Lung (tissue), 16 donors: ENCODE results near the gene FBRS. TPM values are rescaled to one million over a fixed set of nuclear protein-coding genes. Genes with fewer than 3 reads are reported as not detected.

ENCODE experiments used
- ATAC-seq: fragments of 200-7000 bp; cut with Tn5 transposase; one replicate; pipeline ENCODE4 v1.9.1; 2020; ENCODE audit warnings: moderate number of reproducible peaks; ENCODE audit not compliant: insufficient read depth, low FRiP score
- DNase-seq, 3 donors: peaks; one replicate each; pipeline ENCODE4 v3.0.0-alpha.2; 2013 to 2017
- H3K27ac ChIP-seq, 2 donors: one replicate each; pipeline ENCODE4 v1.5.1; 2013; ENCODE audit warnings: mild to moderate bottlenecking in 2 of 2, moderate library complexity in 2 of 2, control low read depth in 1 of 2, inconsistent platforms in 1 of 2, low read depth in 1 of 2, low read length in 1 of 2
- H3K27me3 ChIP-seq, 3 donors: one replicate each; pipeline ENCODE4 v1.5.1; 2013; ENCODE audit warnings: low read length in 2 of 3; ENCODE audit not compliant: control insufficient read depth in 3 of 3, insufficient read depth in 3 of 3
- H3K36me3 ChIP-seq, 4 donors: one replicate each; pipeline ENCODE4 v1.5.1; 2013; ENCODE audit warnings: low read length in 4 of 4, mild to moderate bottlenecking in 1 of 4, moderate library complexity in 1 of 4; ENCODE audit not compliant: control insufficient read depth in 4 of 4, insufficient read depth in 4 of 4
- H3K4me1 ChIP-seq, 5 donors: one replicate each; pipeline ENCODE4 v1.5.1; 2013; ENCODE audit warnings: low read length in 5 of 5, mild to moderate bottlenecking in 2 of 5, moderate library complexity in 1 of 5; ENCODE audit not compliant: control insufficient read depth in 5 of 5, insufficient read depth in 5 of 5
- H3K4me3 ChIP-seq: one replicate; pipeline ENCODE4 v1.5.1; 2013; ENCODE audit warnings: mild to moderate bottlenecking, control low read depth, moderate library complexity
- H3K9ac ChIP-seq, 2 donors: one replicate each; pipeline ENCODE4 v1.5.1; 2013; ENCODE audit warnings: low read length in 2 of 2, control low read depth in 1 of 2; ENCODE audit not compliant: insufficient read depth in 1 of 2
- H3K9me3 ChIP-seq, 4 donors: one replicate each; pipeline ENCODE4 v1.5.1; 2013; ENCODE audit warnings: low read length in 3 of 4, mild to moderate bottlenecking in 1 of 4, moderate library complexity in 1 of 4; ENCODE audit not compliant: control insufficient read depth in 4 of 4, insufficient read depth in 3 of 4
- CTCF ChIP-seq: IDR thresholded peaks from 2 replicates; pipeline ENCODE4 v1.5.1; 2012; ENCODE audit warnings: mild to moderate bottlenecking; ENCODE audit errors: control extremely low read depth, extremely low read depth
- WGBS, 2 donors: extraction: QIAGEN DNeasy Blood & Tissue Kit; methylation state at CpG; one replicate each; pipeline ENCODE4 v1.1.7; 2013; 5-methylcytosine and 5-hydroxymethylcytosine counted together
- long read RNA-seq, 5 donors: transcript quantifications; one replicate each; lab custom pipeline, GENCODE V29; 2026
- polyA plus RNA-seq, 2 donors: library from polyadenylated mRNA; stranded (reverse); fragments of 200-250 nt; gene quantifications; one replicate each; pipeline ENCODE4 v1.2.1, GENCODE V29; 2013
- total RNA-seq, 2 donors: library from RNA; depleted of rRNA in 1 of 2; stranded (reverse); fragments of >200 nt in 1 of 2; gene quantifications; one replicate each; pipeline ENCODE4 v1.2.1, GENCODE V29; 2014 to 2021
- donor health status: control.
- donor health status: control.
- donor health status: Bipolar disorder and iron deficiency.
- donor health status: healthy.
- donor health status: DM: yes; HTN: yes; CAD: no.

FBRS gene
- total RNA-seq = 10 to 100 TPM; 32.1 to 80.8 TPM
- 10 to 100 TPM; 55.4 to 55.7 TPM for polyA plus RNA-seq
- long read RNA-seq, donor 1, partial matches to known transcripts = 7 of 15 reads
- long read RNA-seq, donor 1, other reads (novel, unspliced or antisense) = 0 of 15 reads
- long read RNA-seq, donor 2, partial matches to known transcripts = 0 of 5 reads
- long read RNA-seq, donor 2, other reads (novel, unspliced or antisense) = 0 of 5 reads
- long read RNA-seq, donor 3, partial matches to known transcripts = 0 of 8 reads
- long read RNA-seq, donor 3, other reads (novel, unspliced or antisense) = 0 of 8 reads
- long read RNA-seq, donor 4, partial matches to known transcripts = 15 of 20 reads
- long read RNA-seq, donor 4, other reads (novel, unspliced or antisense) = 0 of 20 reads
- long read RNA-seq, donor 5, transcript FBRS-203 (2 exons, 554 nt) = major isoform, 6 of 10 reads
- long read RNA-seq, donor 5, partial matches to known transcripts = 0 of 10 reads
- long read RNA-seq, donor 5, other reads (novel, unspliced or antisense) = 0 of 10 reads

GRCh38 chr16:30657866-30658730, at the start of gene FBRS:
FBRS (plus strand) TSS chr16:30658431; CDS start chr16:30659519, 1,088 bp downstream.
- peaks cover 4 to 26% (median 14%) of the 10 kb centered on the region in 5 donors for H3K4me1 ChIP-seq
- peak within 1 kb of the TSS; percentile 75 to 97 for H3K9ac ChIP-seq
- H3K36me3 ChIP-seq = peaks cover 19 to 46% (median 34%) of the 10 kb centered on the region in 4 donors
- 0 to 1% methylated on average over 86 of the region's 86 CpGs for WGBS, 2 donors
- no peaks in the 10 kb centered on the region for H3K9me3 ChIP-seq
- H3K4me3 ChIP-seq = peak within 1 kb of the TSS; percentile 82
- TF ChIP-seq CTCF = peak; percentile 86
- DNase-seq (peak; percentile 100), ATAC-seq (peak; percentile 86)
- peak within 1 kb of the TSS; percentile 95 to 98 for H3K27ac ChIP-seq
- no peaks in the 10 kb centered on the region for H3K27me3 ChIP-seq

DNA sequence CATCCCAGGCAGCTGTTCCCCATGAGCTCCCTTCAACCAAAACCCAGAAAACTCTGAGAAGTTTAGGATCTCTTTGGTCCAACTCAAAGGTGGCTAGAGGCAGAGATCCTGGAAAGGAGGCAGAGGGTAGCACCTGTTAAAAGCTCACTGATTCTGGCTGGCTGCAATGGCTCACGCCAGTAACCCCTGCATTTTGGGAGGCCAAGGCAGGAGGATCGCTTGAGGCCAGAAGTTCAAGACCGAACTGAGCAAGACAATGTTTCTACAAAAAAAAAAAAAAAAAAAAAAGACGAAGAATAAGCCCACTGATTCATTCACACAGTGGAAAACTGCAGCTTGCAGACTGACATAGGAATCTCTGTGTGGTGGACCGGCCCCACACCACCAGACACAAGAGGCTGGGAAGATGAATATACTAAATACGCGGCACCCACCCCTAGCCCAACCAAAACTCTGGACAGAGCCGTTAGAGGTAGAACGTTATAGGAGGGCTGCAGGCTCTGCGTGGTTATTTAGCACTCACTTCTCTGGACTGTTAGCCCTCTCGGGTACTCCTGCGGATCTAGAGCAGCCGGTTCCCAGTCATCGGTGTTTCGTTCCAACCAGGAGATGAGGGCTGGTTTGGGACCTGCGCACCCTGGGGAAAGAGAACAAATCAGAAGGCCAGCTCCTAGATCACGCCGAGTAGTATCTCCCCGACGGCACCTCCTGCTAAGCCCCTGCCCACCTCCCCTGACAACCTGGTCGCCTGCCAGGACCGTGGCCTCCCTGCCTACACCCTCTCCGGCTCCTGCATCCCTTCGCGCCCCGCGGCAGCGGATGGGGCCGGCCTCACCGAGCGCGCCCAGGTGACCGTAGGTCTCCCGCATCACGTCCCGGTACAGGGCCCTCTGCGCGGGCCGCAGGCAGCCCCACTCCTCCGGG, 49.0 kb upstream of the FBRS start:
- Histone ChIP-seq H3K4me1 (peaks cover 0 to 12% (median 2%) of the 10 kb centered on the region in 5 donors), H3K4me3 (peak overlapping the region; percentile 81), H3K9me3 (no peaks in the 10 kb centered on the region), H3K36me3 (peaks cover 4 to 13% (median 9%) of the 10 kb centered on the region in 4 donors), H3K27me3 (no peaks in the 10 kb centered on the region), H3K9ac (peak overlapping the region; percentile 92 to 94), H3K27ac (peak overlapping the region; percentile 96)
- WGBS, 2 donors = 12 to 14% methylated on average over 39 to 40 of the region's 40 CpGs
- no peak for TF ChIP-seq CTCF
- DNase-seq (peak; percentile 50 to 60 (median 59)), ATAC-seq (peak; percentile 60)

DNA sequence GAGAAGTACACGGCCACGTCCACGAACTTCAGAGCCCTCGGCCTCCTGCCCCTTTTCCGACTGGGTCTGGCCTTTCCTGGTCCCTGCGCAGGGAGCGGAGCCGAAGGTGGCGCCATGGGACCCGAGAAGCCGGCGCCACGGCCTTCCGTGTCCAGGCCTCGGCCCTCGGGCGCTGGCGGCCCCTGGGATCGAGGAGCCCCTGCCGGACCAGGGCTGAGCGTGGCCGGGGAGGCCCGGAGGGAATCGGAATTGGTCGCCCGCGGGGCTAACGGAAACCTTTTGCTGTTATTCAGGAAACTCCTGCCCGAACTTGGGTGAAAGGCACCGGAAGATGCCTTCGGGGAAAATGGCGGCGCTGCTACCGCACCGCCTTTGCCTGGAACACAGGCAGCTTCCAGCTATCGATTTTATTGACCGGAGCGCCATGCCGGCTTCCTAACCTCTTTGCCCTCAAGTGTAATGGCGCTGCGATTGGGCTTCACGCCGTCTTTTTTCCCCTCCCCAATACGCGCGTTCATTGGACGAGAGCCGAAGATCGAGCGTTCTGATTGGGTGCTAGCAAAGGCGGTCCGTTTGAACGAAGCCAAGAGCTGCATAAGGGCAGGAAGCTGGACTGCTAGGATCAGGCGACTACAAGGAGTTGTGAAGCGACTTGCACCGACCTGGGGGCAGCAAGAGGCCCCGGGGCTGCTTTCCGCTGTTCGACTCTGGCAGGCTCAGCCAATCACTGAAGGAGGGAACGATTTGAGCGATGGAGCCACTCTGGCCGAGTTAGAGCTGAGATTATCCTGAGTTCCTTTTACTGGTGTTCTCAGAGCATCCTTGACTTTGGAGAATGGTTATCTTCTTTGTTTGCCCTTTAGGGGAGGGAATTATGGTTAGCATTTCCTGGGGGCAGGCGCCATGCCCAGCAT, 48.0 kb upstream of the FBRS start, which contains the start of gene ZNF689:
TSS of gene ZNF689 (minus strand) at position 464 of the 914 bp plus-strand sequence. CDS start at position 116, 348 bp downstream.
- ATAC-seq (peak; percentile 96), DNase-seq (peak; percentile 98 to 99 (median 99))
- H3K4me3 ChIP-seq = peak within 1 kb of the TSS; percentile 81
- TF ChIP-seq CTCF = no peak
- peaks cover 0 to 12% (median 2%) of the 10 kb centered on the region in 5 donors for H3K4me1 ChIP-seq
- H3K36me3 ChIP-seq = peaks cover under 1 to 8% (median 4%) of the 10 kb centered on the region in 4 donors
- H3K9me3 ChIP-seq = no peaks in the 10 kb centered on the region
- H3K9ac ChIP-seq = peak within 1 kb of the TSS; percentile 92 to 94
- H3K27me3 ChIP-seq = no peaks in the 10 kb centered on the region
- 0 to 1% methylated on average over 63 of the region's 63 CpGs for WGBS, 2 donors
- peak within 1 kb of the TSS; percentile 96 for H3K27ac ChIP-seq
